Measurements from ENCODE around the gene TSSK3. TPM values are rescaled to one million over a fixed set of nuclear protein-coding genes. Genes with fewer than 3 reads are reported as not detected.

TSSK3 gene
- total RNA-seq, 1 donor from 2014 or later = not detected

- no peak overlapping the region for H3K4me3 ChIP-seq (ENCODE audit: low read depth, low read length)
- peaks cover 5% of the 10 kb centered on the region for H3K36me3 ChIP-seq (ENCODE audit: control insufficient read depth, insufficient read depth, low read length)
- no peaks in the 10 kb centered on the region for H3K27me3 ChIP-seq (ENCODE audit: control insufficient read depth, insufficient read depth, low read length)
- TF ChIP-seq CTCF (IDR thresholded peaks at IDR 0.05; ENCODE audit: insufficient read depth, low read length, poor library complexity, severe bottlenecking) = no peak
- no peak for DNase-seq (ENCODE audit: low read depth)
Measured at GRCh38 chr1:32372149-32372756, 9.9 kb downstream of the TSSK3 start.

GRCh38 chr1:32373996-32374592 is 11.8 kb downstream of the TSSK3 start:
- TF ChIP-seq CTCF (IDR thresholded peaks at IDR 0.05; ENCODE audit: insufficient read depth, low read length, poor library complexity, severe bottlenecking) = no peak
- no peak for DNase-seq (ENCODE audit: low read depth)
- H3K4me3 ChIP-seq (ENCODE audit: low read depth, low read length) = no peak overlapping the region
- H3K36me3 ChIP-seq (ENCODE audit: control insufficient read depth, insufficient read depth, low read length) = peaks cover 1% of the 10 kb centered on the region
- no peaks in the 10 kb centered on the region for H3K27me3 ChIP-seq (ENCODE audit: control insufficient read depth, insufficient read depth, low read length)

GRCh38 chr1:32376199-32376598 is 13.9 kb downstream of the TSSK3 start:
- no peak for DNase-seq (ENCODE audit: low read depth)
- Histone ChIP-seq H3K4me3 (ENCODE audit: low read depth, low read length) (no peak overlapping the region), H3K27me3 (ENCODE audit: control insufficient read depth, insufficient read depth, low read length) (no peaks in the 10 kb centered on the region), H3K36me3 (ENCODE audit: control insufficient read depth, insufficient read depth, low read length) (peaks cover 3% of the 10 kb centered on the region)
- TF ChIP-seq CTCF (IDR thresholded peaks at IDR 0.05; ENCODE audit: insufficient read depth, low read length, poor library complexity, severe bottlenecking) = no peak

GRCh38 chr1:32377541-32378220 is 15.3 kb downstream of the TSSK3 start:
- no peak overlapping the region for H3K4me3 ChIP-seq (ENCODE audit: low read depth, low read length)
- H3K36me3 ChIP-seq (ENCODE audit: control insufficient read depth, insufficient read depth, low read length) = peaks cover 3% of the 10 kb centered on the region
- TF ChIP-seq CTCF (IDR thresholded peaks at IDR 0.05; ENCODE audit: insufficient read depth, low read length, poor library complexity, severe bottlenecking) = no peak
- H3K27me3 ChIP-seq (ENCODE audit: control insufficient read depth, insufficient read depth, low read length) = no peaks in the 10 kb centered on the region
- no peak for DNase-seq (ENCODE audit: low read depth)

- H3K36me3 ChIP-seq (ENCODE audit: control insufficient read depth, insufficient read depth, low read length) = peaks cover 5% of the 10 kb centered on the region
Measured at GRCh38 chr1:32380057-32380456, 17.7 kb downstream of the TSSK3 start.

More at GRCh38 chr1:32380057-32380456, 17.7 kb downstream of the TSSK3 start:
- no peak for DNase-seq (ENCODE audit: low read depth)
- no peaks in the 10 kb centered on the region for H3K27me3 ChIP-seq (ENCODE audit: control insufficient read depth, insufficient read depth, low read length)
- H3K4me3 ChIP-seq (ENCODE audit: low read depth, low read length) = no peak overlapping the region
- no peak for TF ChIP-seq CTCF (IDR thresholded peaks at IDR 0.05; ENCODE audit: insufficient read depth, low read length, poor library complexity, severe bottlenecking)

Data from kidney epithelial cell (primary cell).